GM12878 (cell line): Measurements from ENCODE around the gene HHIP. TPM values are rescaled to one million over a fixed set of nuclear protein-coding genes. Genes with fewer than 3 reads are reported as not detected.
A peak's percentile ranks its signal among the peaks of the same experiment; 100 is the strongest.

Experiments used
- ATAC-seq: fragments of 200-7000 bp; cut with Tn5 transposase; 3 replicates; pipeline ENCODE4 v1.9.1; 2020; ENCODE audit warnings: mild to moderate bottlenecking, moderate library complexity
- BruUV-seq: library from RNA; stranded (reverse); fragments of 400-500 nt; replicated peaks from 2 replicates; lab custom pipeline; 2021; lab: Mats Ljungman, UMichigan
- CTCF ChIA-PET: fragments of 300-600 bp; sonication (Branson Sonifier 250); formaldehyde crosslinking; extraction: SDS; loops from one replicate; lab custom pipeline; 2021; ENCODE audit warnings: inconsistent platforms; lab: Yijun Ruan, JAX
- POLR2A ChIA-PET: fragments of 350-600 bp; formaldehyde crosslinking; extraction: SDS; loops from one replicate; lab custom pipeline; 2021; ENCODE audit warnings: inconsistent platforms; lab: Charles Lee
- RAD21 ChIA-PET: fragments of 300-600 bp; sonication (Branson Sonifier 250); formaldehyde crosslinking; loops from one replicate; lab custom pipeline; 2023; ENCODE audit warnings: antibody characterized with exemption; ENCODE audit not compliant: unreplicated experiment; lab: Charles Lee
- SMC1A ChIA-PET: fragments of 300-600 bp; sonication (Branson Sonifier 250); formaldehyde crosslinking; loops from one replicate; lab custom pipeline; 2023; ENCODE audit not compliant: unreplicated experiment, uncharacterized antibody; lab: Charles Lee
- DNase-seq: peaks from one replicate; pipeline ENCODE4 v3.0.0-alpha.2; 2011; ENCODE audit warnings: low read depth, low spot score
- FAIRE-seq: peaks from 3 replicates; lab custom pipeline; 2011; peaks lifted over from hg19 to GRCh38; lab: Jason Lieb, UNC
- H2AFZ ChIP-seq: 2 replicates; pipeline ENCODE4 v1.6.0; 2011; ENCODE audit warnings: low read depth, low read length, control low read depth; ENCODE audit not compliant: control insufficient read depth
- H3K27ac ChIP-seq: 2 replicates; pipeline ENCODE4 v1.5.1; 2011; ENCODE audit warnings: control low read depth; ENCODE audit not compliant: control insufficient read depth, insufficient read depth
- H3K27me3 ChIP-seq, 2 experiments: replicated peaks in 1 of 2; 2 replicates each; pipeline versions ENCODE4 v1.6.0 to v1.6.1; 2011; ENCODE audit warnings: low read length in 1 of 2; ENCODE audit not compliant: control insufficient read depth in 2 of 2, insufficient read depth in 2 of 2
- H3K36me3 ChIP-seq, 2 experiments: 2 replicates each; pipeline ENCODE4 v1.5.1; 2011; ENCODE audit warnings: low read length in 1 of 2; ENCODE audit not compliant: control insufficient read depth in 2 of 2, insufficient read depth in 2 of 2
- H3K4me1 ChIP-seq: 2 replicates; pipeline ENCODE4 v1.6.1; 2011; ENCODE audit warnings: mild to moderate bottlenecking, low read length, moderate library complexity, mixed read lengths; ENCODE audit not compliant: control insufficient read depth, insufficient read depth
- H3K4me2 ChIP-seq: 2 replicates; pipeline ENCODE4 v1.6.0; 2011; ENCODE audit warnings: control low read depth; ENCODE audit not compliant: control insufficient read depth, insufficient read depth
- H3K4me3 ChIP-seq: fragments of 200-600 bp; sonication (generic); 2 replicates; pipeline ENCODE4 v1.5.1; 2016
- H3K79me2 ChIP-seq: 2 replicates; pipeline ENCODE4 v1.6.0; 2011; ENCODE audit warnings: low read length; ENCODE audit not compliant: control insufficient read depth, insufficient read depth
- H3K9ac ChIP-seq: 2 replicates; pipeline ENCODE4 v1.8.0; 2011; ENCODE audit warnings: low read length, control low read depth, mixed read lengths; ENCODE audit not compliant: control insufficient read depth, insufficient read depth
- H3K9me3 ChIP-seq: replicated peaks from 3 replicates; pipeline ENCODE4 v1.5.1; 2011; ENCODE audit warnings: mild to moderate bottlenecking, low read length; ENCODE audit not compliant: control insufficient read depth, insufficient read depth
- H4K20me1 ChIP-seq: 2 replicates; pipeline ENCODE4 v1.6.0; 2011; ENCODE audit not compliant: control insufficient read depth, insufficient read depth
- JUNB ChIP-seq: IDR thresholded peaks from 2 replicates; pipeline ENCODE4 v1.6.1; 2016; ENCODE audit warnings: antibody characterized with exemption, mild to moderate bottlenecking
- WGBS: methylation state at CpG from one replicate; pipeline ENCODE4 v1.1.6; 2016; ENCODE audit warnings: low lambda C conversion rate; ENCODE audit not compliant: insufficient replicate concordance, insufficient coverage; ENCODE audit errors: missing lambda C conversion rate; 5-methylcytosine and 5-hydroxymethylcytosine counted together
- in situ Hi-C: fragments of 300-500 bp; cut with MboI; formaldehyde crosslinking; loops from 9 replicates; pipeline ENCODE4 v1.14.3; 2018; ENCODE audit warnings: mixed read lengths
- intact Hi-C: fragments of 100-400 bp; cut with micrococcal nuclease; formaldehyde crosslinking; loops from one replicate; pipeline ENCODE4 v1.14.2; 2022; ENCODE audit not compliant: unreplicated experiment
- polyA plus RNA-seq, 11 experiments: library from polyadenylated mRNA; depleted of rRNA in 4 of 11; unstranded in 6 of 11; stranded (reverse) in 5 of 11; fragments of >200 nt; fragmentation: Nextera tagmentation in 4 of 11; fragmentation: Illumina TruSeq in 1 of 11; extraction: Ambion mirVana in 4 of 11; extraction: Trizol in 1 of 11; gene quantifications; 1 replicate in 1 of 11; 2 replicates in 10 of 11; pipeline versions ENCODE4 v1.2.1 to v1.2.3, GENCODE V29; 2011 to 2016; ENCODE audit warnings: inconsistent platforms in 2 of 11, missing spikeins in 2 of 11, low read depth in 1 of 11
- total RNA-seq, 4 experiments: library from RNA; depleted of rRNA in 3 of 4; stranded (reverse); fragments of >200 nt in 3 of 4; fragmentation: Illumina TruSeq in 1 of 4; extraction: Trizol in 1 of 4; gene quantifications; 2 replicates each; pipeline versions ENCODE4 v1.2.1 to v1.2.3, GENCODE V29; 2013 to 2021
- TF ChIP-seq, protein P1 (sequence below): fragments of 450-650 bp; formaldehyde crosslinking; IDR thresholded peaks from 2 replicates; pipeline ENCODE4 v1.5.0; 2022; ENCODE audit warnings: mild to moderate bottlenecking, missing genetic modification characterization
- TF ChIP-seq, protein P2 (sequence below): fragments of 450-650 bp; IDR thresholded peaks from 2 replicates; pipeline ENCODE4 v1.6.1; 2017; ENCODE audit warnings: mild to moderate bottlenecking, moderate library complexity

Gene HHIP
- total and polyA plus RNA-seq, 10 of the 15 experiments (the other 5 are each of a cell fraction or from before 2014, with no cell fraction given): 0.06 to 0.56 (median 0.24) TPM; not detected in 1

DNA sequence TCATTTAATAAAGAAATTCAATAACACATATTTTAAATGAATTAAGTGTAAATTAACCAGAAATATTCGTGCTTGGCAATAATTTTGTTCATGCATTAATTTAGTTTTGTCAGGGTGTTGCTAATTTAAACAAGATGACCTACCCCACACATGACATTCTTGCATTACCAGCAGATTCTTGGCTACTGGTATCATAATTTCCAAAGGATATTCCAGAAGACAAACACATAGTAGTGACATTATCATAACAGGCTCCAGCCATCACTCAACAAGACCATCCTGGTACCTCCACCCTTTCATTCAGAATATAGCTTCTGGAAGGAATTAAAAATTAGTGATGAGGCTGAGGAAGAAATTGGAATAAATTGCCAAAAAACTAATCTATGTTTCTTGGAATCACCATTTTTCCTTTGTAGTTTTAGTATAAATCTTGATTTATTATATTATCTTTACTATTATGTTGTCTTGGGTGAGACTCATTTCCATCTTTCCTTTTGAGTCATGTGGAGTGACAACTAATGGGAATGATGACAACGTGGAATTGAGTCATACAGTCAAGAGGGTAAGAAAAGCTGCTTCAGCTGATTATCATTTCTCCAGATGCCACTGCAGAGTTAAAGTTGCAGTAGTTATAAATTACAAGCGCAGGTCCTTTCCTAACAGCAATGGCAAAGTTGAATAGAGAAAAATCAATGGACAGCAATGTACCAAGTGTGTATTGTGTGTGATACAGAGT is 30.9 kb upstream of the HHIP start:
- FAIRE-seq: no peak

More for the DNA sequence above, 30.9 kb upstream of the HHIP start:
- no peak for ATAC-seq
- Histone ChIP-seq H3K27ac (no peak overlapping the region), H3K4me3 (no peak overlapping the region), H3K4me1 (no peaks in the 10 kb centered on the region), H3K9me3 (no peaks in the 10 kb centered on the region)
- intact Hi-C loops: no loop called here
- RAD21 ChIA-PET: no interaction called here
- CTCF ChIA-PET: interaction anchor here (1.1 kb wide), 1 partner anchor 942 kb away, joined by 3 read pairs; no protein-coding TSS in a partner anchor
- TF ChIP-seq, protein P1, sequence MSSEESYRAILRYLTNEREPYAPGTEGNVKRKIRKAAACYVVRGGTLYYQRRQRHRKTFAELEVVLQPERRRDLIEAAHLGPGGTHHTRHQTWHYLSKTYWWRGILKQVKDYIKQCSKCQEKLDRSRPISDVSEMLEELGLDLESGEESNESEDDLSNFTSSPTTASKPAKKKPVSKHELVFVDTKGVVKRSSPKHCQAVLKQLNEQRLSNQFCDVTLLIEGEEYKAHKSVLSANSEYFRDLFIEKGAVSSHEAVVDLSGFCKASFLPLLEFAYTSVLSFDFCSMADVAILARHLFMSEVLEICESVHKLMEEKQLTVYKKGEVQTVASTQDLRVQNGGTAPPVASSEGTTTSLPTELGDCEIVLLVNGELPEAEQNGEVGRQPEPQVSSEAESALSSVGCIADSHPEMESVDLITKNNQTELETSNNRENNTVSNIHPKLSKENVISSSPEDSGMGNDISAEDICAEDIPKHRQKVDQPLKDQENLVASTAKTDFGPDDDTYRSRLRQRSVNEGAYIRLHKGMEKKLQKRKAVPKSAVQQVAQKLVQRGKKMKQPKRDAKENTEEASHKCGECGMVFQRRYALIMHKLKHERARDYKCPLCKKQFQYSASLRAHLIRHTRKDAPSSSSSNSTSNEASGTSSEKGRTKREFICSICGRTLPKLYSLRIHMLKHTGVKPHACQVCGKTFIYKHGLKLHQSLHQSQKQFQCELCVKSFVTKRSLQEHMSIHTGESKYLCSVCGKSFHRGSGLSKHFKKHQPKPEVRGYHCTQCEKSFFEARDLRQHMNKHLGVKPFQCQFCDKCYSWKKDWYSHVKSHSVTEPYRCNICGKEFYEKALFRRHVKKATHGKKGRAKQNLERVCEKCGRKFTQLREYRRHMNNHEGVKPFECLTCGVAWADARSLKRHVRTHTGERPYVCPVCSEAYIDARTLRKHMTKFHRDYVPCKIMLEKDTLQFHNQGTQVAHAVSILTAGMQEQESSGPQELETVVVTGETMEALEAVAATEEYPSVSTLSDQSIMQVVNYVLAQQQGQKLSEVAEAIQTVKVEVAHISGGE (CRISPR knock-in tag): no peak
- TF ChIP-seq JUNB: peak; percentile 9; the same call in 1 of the 2 replicates
- TF ChIP-seq, protein P2, sequence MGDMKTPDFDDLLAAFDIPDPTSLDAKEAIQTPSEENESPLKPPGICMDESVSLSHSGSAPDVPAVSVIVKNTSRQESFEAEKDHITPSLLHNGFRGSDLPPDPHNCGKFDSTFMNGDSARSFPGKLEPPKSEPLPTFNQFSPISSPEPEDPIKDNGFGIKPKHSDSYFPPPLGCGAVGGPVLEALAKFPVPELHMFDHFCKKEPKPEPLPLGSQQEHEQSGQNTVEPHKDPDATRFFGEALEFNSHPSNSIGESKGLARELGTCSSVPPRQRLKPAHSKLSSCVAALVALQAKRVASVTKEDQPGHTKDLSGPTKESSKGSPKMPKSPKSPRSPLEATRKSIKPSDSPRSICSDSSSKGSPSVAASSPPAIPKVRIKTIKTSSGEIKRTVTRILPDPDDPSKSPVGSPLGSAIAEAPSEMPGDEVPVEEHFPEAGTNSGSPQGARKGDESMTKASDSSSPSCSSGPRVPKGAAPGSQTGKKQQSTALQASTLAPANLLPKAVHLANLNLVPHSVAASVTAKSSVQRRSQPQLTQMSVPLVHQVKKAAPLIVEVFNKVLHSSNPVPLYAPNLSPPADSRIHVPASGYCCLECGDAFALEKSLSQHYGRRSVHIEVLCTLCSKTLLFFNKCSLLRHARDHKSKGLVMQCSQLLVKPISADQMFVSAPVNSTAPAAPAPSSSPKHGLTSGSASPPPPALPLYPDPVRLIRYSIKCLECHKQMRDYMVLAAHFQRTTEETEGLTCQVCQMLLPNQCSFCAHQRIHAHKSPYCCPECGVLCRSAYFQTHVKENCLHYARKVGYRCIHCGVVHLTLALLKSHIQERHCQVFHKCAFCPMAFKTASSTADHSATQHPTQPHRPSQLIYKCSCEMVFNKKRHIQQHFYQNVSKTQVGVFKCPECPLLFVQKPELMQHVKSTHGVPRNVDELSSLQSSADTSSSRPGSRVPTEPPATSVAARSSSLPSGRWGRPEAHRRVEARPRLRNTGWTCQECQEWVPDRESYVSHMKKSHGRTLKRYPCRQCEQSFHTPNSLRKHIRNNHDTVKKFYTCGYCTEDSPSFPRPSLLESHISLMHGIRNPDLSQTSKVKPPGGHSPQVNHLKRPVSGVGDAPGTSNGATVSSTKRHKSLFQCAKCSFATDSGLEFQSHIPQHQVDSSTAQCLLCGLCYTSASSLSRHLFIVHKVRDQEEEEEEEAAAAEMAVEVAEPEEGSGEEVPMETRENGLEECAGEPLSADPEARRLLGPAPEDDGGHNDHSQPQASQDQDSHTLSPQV: no peak
- TF ChIP-seq, all 136 proteins: peak for 1
- in situ Hi-C loops: loop anchor here (10.0 kb wide), 1 partner anchor 450 kb away; no protein-coding TSS in a partner anchor
- Histone ChIP-seq H2AFZ (no peak overlapping the region), H3K36me3 (no peaks in the 10 kb centered on the region), H3K4me2 (no peak overlapping the region), H4K20me1 (no peaks in the 10 kb centered on the region), H3K79me2 (no peaks in the 10 kb centered on the region), H3K9ac (no peak overlapping the region), H3K27me3 (no peaks in the 10 kb centered on the region)
- WGBS: 6% methylated on average over 3 of the region's 3 CpGs
- BruUV-seq: no TSS peak
- POLR2A ChIA-PET: no interaction called here
- SMC1A ChIA-PET: no interaction called here
- no peak for DNase-seq
